ENCODE measurements around the gene INVS. TPM values are rescaled to one million over a fixed set of nuclear protein-coding genes. Genes with fewer than 3 reads are reported as not detected.

Gene INVS, protein sequence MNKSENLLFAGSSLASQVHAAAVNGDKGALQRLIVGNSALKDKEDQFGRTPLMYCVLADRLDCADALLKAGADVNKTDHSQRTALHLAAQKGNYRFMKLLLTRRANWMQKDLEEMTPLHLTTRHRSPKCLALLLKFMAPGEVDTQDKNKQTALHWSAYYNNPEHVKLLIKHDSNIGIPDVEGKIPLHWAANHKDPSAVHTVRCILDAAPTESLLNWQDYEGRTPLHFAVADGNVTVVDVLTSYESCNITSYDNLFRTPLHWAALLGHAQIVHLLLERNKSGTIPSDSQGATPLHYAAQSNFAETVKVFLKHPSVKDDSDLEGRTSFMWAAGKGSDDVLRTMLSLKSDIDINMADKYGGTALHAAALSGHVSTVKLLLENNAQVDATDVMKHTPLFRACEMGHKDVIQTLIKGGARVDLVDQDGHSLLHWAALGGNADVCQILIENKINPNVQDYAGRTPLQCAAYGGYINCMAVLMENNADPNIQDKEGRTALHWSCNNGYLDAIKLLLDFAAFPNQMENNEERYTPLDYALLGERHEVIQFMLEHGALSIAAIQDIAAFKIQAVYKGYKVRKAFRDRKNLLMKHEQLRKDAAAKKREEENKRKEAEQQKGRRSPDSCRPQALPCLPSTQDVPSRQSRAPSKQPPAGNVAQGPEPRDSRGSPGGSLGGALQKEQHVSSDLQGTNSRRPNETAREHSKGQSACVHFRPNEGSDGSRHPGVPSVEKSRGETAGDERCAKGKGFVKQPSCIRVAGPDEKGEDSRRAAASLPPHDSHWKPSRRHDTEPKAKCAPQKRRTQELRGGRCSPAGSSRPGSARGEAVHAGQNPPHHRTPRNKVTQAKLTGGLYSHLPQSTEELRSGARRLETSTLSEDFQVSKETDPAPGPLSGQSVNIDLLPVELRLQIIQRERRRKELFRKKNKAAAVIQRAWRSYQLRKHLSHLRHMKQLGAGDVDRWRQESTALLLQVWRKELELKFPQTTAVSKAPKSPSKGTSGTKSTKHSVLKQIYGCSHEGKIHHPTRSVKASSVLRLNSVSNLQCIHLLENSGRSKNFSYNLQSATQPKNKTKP
- total RNA-seq (2022) (15.6 and 17.3 TPM in 2 replicates), Bru-seq, nascent RNA (percentile 73 among the genes with signal in this experiment), BruChase-seq, experiment 1, labeled RNA remaining after a 2-hour chase (percentile 65 among the genes with signal in this experiment), BruChase-seq, experiment 2, labeled RNA remaining after a 6-hour chase (percentile 65 among the genes with signal in this experiment)
- long read RNA-seq, partial matches to known transcripts: 5 of 16 reads
- long read RNA-seq, other reads (novel, unspliced or antisense): 8 of 16 reads

GRCh38 chr9:100098887-100099721, at the start of gene INVS, which contains the start of gene ERP44:
Gene INVS, plus strand, starts transcription at chr9:100099243. Its CDS starts 5,279 bp downstream, at chr9:100104522.
Gene ERP44, minus strand, starts transcription at chr9:100099000. Its CDS starts 160 bp downstream, at chr9:100098840.
- TF ChIP-seq, protein P1, sequence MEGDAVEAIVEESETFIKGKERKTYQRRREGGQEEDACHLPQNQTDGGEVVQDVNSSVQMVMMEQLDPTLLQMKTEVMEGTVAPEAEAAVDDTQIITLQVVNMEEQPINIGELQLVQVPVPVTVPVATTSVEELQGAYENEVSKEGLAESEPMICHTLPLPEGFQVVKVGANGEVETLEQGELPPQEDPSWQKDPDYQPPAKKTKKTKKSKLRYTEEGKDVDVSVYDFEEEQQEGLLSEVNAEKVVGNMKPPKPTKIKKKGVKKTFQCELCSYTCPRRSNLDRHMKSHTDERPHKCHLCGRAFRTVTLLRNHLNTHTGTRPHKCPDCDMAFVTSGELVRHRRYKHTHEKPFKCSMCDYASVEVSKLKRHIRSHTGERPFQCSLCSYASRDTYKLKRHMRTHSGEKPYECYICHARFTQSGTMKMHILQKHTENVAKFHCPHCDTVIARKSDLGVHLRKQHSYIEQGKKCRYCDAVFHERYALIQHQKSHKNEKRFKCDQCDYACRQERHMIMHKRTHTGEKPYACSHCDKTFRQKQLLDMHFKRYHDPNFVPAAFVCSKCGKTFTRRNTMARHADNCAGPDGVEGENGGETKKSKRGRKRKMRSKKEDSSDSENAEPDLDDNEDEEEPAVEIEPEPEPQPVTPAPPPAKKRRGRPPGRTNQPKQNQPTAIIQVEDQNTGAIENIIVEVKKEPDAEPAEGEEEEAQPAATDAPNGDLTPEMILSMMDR (IDR thresholded peaks at IDR 0.05; ENCODE audit: insufficient read depth in 1 of 2, low read depth in 1 of 2, low read length in 1 of 2, severe bottlenecking in 1 of 2, unreplicated experiment in 1 of 2): no peak
- intact Hi-C loops (cut with micrococcal nuclease; ENCODE audit: unreplicated experiment): loop anchor here (2.0 to 5.0 kb wide), 5 partner anchors 70 to 278 kb away; partner anchors contain the start of genes NR4A3 and STX17
- Histone ChIP-seq H3K36me3 (ENCODE audit: control insufficient read depth, insufficient read depth, low read length) (no peaks in the 10 kb centered on the region), H3K4me1 (peaks cover 6% of the 10 kb centered on the region; the same call in 1 of the 2 replicates), H3K27me3 (replicated peaks; ENCODE audit: control insufficient read depth, insufficient read depth, low read length) (no peaks in the 10 kb centered on the region), H3K9me3 (no peaks in the 10 kb centered on the region), H3K4me3 (ENCODE audit: low read depth, low read length) (peak within 1 kb of the TSS; percentile 99)
- Mint-ChIP-seq H3K27me3 (ENCODE audit: insufficient read depth, unreplicated experiment) (no peaks in the 10 kb centered on the region), H3K9me3 (ENCODE audit: unreplicated experiment) (no peaks in the 10 kb centered on the region), H3K4me3 (ENCODE audit: unreplicated experiment) (peak within 1 kb of the TSS; percentile 96), H3K4me1 (ENCODE audit: low read depth, unreplicated experiment) (peaks cover 7% of the 10 kb centered on the region), H3K27ac (ENCODE audit: unreplicated experiment) (peak within 1 kb of the TSS; percentile 97), H3K36me3 (ENCODE audit: insufficient read depth, unreplicated experiment) (peaks cover 12% of the 10 kb centered on the region)
- DNase-seq: peak; percentile 98 to 99
- ChIA-PET POLR2A (no interaction called here), CTCF (no interaction called here)
- BruUV-seq (replicated peaks): no TSS peak

GRCh38 chr9:100049551-100049950, 49.5 kb upstream of the INVS start:
- no peaks in the 10 kb centered on the region for H3K36me3 ChIP-seq (ENCODE audit: control insufficient read depth, insufficient read depth, low read length)
- intact Hi-C loops (cut with micrococcal nuclease; ENCODE audit: unreplicated experiment): no loop called here
- H3K4me3 Mint-ChIP-seq (ENCODE audit: unreplicated experiment): no peak overlapping the region
- POLR2A ChIA-PET: no interaction called here
- CTCF ChIA-PET: no interaction called here
- H3K4me3 ChIP-seq (ENCODE audit: low read depth, low read length): no peak overlapping the region
- TF ChIP-seq, protein P1 (IDR thresholded peaks at IDR 0.05; ENCODE audit: insufficient read depth in 1 of 2, low read depth in 1 of 2, low read length in 1 of 2, severe bottlenecking in 1 of 2, unreplicated experiment in 1 of 2): no peak
- no TSS peak for BruUV-seq (replicated peaks)
- no peaks in the 10 kb centered on the region for H3K4me1 ChIP-seq
- H3K27me3 Mint-ChIP-seq (ENCODE audit: insufficient read depth, unreplicated experiment): no peaks in the 10 kb centered on the region
- H3K9me3 Mint-ChIP-seq (ENCODE audit: unreplicated experiment): no peaks in the 10 kb centered on the region
- no peak for DNase-seq
- H3K27ac Mint-ChIP-seq (ENCODE audit: unreplicated experiment): no peak overlapping the region
- H3K9me3 ChIP-seq: 0 out of 2 replicates have a peak, but pooled peaks cover 3% of the 10 kb centered on the region
- H3K36me3 Mint-ChIP-seq (ENCODE audit: insufficient read depth, unreplicated experiment): peaks cover 5% of the 10 kb centered on the region
- H3K4me1 Mint-ChIP-seq (ENCODE audit: low read depth, unreplicated experiment): no peaks in the 10 kb centered on the region
- no peaks in the 10 kb centered on the region for H3K27me3 ChIP-seq (replicated peaks; ENCODE audit: control insufficient read depth, insufficient read depth, low read length)

All from Caco-2 (cell line).